ENCODE data around the gene RARA. TPM values are rescaled to one million over a fixed set of nuclear protein-coding genes. Genes with fewer than 3 reads are reported as not detected.

The RARA gene
- polyA plus RNA-seq, 4 donors = 35.1 to 42.9 (median 39.2) TPM

DNA sequence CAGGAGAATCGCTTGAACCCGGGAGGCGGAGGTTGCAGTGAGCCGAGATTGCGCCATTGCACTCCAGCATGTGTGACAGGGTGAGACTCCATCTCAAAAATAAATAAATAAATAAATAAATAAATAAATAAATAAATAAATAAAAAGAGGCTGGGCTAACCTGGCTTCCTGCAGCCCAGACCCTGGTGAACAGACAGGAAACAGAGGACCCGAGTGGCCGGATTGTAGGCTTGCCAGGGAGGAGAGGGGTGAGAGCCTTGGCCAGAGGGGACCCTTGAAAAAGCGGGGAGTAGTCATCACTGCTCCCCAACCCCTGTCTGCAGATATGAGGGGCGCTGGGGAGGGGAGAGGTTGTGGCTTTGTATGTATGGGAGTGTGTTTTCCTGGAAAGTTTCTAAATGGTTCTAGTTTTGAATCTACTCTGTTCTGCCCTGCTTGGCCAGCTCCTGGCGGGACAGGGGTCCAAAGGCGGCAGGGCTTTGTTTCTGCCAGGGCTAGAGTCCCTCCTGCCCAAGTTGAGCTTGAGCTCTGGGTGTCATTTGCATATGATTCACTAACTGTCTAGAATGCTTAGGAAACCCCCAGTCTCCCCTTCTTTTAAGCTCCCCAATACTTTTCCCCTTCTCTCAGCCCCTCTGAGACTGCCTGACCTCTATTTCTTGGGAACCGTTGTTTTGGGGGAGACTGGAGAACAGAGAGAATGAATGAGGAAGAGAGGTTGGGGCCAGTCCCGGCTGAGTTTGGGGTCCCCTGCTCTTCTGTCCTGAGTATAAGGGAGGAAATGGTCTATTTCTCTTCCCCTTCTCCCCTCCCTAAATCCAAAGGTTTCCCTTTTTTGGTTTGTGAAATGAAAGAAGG lies 16.4 kb downstream of the RARA start:
- DNase-seq (ENCODE audit: low read depth in 4 of 4, low spot score in 2 of 4) = no peak

DNA sequence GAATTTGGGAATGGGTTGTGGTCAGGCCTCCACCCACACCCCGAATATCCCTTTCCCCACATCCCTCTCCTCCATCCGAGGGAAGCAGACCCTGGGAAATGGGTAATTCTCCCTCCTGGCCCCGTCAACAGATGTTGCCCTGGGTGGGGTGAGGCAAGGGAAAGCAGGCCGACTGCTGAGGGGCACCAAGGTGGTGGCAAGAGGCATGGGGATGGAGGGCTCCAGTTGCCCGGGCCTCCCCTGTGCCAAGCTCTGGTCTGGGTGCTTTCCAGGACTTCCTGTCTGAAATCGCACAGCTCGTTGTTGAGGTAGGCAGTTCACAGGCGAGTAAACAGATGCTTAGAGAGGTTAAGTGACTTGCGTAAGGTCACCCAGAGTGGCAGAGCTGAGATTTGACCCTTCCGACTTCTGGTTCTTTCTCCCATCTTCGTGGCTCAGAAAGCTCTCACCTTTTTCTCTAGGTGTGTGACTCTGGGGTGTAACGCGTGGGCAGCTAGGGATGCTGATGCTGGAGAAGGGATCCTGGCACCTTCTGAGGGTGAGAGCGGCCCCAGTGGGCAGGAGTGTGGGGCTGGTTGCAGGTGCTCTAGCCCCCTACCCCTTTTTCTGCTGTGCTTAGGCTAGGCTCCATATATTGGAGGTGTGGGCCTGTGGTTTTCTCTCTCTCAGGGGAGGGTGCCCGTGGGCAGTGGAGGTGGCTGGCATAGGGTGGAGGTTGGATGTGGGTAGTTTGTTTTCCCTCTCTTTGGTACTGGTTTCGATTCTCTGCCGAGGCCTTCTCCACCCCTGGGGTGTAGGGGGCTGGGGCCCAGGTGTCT lies 17.2 kb downstream of the RARA start:
- no peak for DNase-seq (ENCODE audit: low read depth in 4 of 4, low spot score in 2 of 4)

DNA sequence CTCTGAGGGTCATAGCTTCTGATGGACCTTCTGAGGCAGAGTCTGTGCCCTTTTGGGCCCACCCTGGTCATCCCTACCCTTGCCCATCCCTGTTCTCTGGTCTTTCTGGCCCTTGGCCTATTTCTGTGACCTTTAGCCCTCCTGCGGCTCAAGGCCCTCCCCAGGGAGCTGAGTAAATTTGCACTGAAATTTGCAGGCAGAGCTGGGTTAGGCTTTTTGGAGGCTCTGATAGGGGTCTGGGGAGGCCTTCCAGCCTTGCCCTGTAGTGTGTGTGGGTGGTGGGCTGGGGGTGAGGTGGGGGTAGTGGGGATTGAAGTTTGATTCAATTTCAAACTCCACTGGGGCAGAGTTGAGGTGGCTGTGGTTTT lies 17.8 kb downstream of the RARA start:
- no peak for DNase-seq (ENCODE audit: low read depth in 4 of 4, low spot score in 2 of 4)

GRCh38 chr17:40327244-40327729 lies 18.3 kb downstream of the RARA start:
- DNase-seq (ENCODE audit: low read depth in 4 of 4, low spot score in 2 of 4) = no peak

DNA sequence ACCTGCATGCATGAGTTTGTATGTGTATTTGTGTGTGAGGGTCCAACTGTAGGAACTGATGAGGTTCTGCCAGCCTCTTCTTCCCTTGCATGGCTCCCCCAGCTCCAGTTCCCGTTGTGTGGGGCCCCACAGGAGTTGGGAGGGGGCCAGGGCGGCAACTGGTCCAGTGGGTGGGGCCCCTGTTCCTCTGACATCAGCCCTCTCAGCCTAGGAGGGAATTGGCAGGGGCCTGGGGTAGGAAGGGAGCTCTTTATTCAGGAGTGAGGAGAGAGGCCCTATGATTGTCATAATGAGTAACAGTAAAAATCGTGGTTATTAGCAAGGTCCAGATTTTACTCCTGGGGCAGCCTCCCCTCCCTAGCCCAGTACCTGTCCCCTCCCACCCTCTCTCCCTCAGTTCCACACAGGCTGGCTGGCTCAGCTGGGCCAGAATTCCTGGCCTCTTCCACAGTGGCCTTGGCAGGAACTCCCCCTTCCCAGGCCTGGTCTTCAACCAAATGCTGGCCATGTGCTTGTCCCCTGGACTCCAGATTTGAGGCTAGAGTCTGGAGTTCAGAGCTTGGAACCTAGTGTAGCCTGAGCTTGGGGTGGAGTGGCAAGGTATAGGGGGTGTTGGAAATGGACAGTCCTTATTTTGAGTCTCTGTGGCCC lies 18.9 kb downstream of the RARA start:
- DNase-seq (ENCODE audit: low read depth in 4 of 4, low spot score in 2 of 4) = no peak

GRCh38 chr17:40328386-40328766 lies 19.4 kb downstream of the RARA start:
- no peak for DNase-seq (ENCODE audit: low read depth in 4 of 4, low spot score in 2 of 4)

DNA sequence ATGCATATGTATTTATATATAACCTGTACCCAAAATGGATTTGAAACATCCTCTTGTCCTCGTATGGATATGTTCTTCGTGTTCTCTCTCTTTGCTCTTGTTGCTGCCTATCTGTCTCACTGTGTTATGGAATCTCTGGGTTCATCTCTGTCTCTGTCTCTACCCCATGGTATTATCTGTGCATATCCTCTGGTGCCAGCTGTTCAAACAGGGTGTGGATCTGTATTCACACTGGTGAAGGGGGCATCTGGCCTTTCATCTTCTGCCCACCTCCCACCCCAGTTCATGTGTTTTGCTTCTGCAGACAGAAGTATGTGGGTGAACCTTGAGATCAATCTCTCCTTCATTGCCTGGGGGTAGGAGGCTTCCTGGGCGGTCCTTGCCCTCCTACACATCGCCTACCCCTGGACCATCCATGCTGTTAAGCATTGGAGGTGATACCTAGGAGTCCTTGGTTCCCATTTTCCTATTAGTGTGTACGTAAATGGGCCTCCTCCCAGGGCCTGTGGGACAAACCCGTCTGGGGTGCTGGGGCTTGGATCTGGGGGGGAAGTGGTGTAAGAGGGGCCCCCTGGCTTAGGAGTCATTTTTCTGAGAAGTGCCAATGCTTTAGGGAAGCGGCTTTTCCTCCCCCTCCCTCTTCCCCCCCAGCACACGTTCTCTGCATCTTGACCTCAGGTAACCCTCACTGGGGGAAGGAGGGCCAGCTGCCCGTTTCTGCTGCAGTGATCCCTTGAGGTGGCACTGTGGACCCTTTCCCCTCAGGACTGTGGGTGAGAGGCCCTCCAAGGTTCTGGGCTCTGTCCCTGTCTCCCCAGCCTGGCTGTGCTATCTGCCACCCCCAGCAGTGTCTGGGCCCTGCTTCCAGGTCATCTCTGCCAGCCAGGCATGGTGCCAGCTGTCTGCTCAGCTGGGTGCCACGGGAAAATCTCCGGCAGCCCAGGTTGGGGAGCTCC lies 21.1 kb downstream of the RARA start:
- DNase-seq (ENCODE audit: low read depth in 4 of 4, low spot score in 2 of 4) = no peak

DNA sequence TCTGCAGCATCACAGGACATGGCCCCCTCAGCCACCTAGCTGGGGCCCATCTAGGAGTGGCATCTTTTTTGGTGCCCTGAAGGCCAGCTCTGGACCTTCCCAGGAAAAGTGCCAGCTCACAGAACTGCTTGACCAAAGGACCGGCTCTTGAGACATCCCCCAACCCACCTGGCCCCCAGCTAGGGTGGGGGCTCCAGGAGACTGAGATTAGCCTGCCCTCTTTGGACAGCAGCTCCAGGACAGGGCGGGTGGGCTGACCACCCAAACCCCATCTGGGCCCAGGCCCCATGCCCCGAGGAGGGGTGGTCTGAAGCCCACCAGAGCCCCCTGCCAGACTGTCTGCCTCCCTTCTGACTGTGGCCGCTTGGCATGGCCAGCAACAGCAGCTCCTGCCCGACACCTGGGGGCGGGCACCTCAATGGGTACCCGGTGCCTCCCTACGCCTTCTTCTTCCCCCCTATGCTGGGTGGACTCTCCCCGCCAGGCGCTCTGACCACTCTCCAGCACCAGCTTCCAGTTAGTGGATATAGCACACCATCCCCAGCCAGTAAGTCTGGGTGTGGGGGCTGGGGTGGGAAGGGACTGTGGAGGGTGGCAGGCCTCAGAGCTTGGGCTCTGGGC lies 22.0 kb downstream of the RARA start:
- DNase-seq (ENCODE audit: low read depth in 4 of 4, low spot score in 2 of 4) = no peak

GRCh38 chr17:40331743-40332641 lies 23.0 kb downstream of the RARA start:
- no peak for DNase-seq (ENCODE audit: low read depth in 4 of 4, low spot score in 2 of 4)

DNA sequence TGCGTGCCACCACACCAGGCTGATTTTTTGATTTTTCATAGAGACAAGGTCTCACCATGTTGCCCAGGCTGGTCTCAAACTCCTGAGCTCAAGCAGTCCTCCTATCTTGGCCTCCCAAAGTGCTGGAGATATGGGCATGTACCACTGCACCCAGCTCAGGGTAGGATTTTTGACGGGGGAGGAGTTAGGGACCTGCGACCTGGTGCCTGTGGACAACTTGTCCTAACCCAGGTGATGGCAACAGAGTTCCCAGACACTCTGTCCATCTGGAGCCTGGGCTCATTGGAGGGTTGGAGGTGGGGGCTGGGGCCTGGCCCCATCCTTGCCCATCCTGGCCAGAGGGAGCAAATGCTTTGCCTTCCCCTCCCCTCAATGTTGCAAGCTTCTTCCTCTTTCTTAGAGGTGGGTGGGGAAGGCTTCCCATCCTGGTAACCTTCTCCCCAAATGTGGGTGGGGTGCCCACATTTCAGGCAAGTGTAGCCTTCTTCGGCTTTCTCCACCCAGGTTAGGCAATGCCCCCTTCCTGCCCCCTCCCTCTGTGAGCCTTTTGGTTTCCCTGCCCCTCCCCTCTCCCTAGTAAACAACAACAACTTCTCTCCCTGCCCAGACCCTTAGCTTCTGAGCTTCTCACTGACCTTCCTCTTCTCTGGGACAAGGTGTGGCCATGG lies 24.9 kb downstream of the RARA start:
- DNase-seq (ENCODE audit: low read depth in 4 of 4, low spot score in 2 of 4) = no peak

DNA sequence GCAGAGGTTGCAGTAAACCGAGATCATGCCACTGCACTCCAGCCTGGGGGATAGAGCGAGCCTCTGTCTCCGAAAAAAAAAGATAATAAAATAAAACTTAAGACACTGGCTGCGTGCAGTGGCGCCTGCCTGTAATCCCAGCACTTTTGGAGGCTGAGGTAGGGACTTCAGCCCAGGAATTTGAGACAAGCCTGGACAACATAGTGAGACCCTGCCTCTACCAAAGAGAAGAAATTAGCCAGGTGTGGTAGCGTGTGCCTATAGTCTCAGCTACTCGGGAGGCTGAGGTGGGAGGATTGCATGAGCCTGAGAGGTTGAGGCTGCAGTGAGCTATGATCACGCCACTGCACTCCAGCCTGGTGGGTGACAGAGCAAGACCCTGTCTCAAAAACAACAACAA lies 26.6 kb downstream of the RARA start:
- no peak for DNase-seq (ENCODE audit: low read depth in 4 of 4, low spot score in 2 of 4)

GRCh38 chr17:40337351-40337750 lies 28.4 kb downstream of the RARA start:
- DNase-seq (ENCODE audit: low read depth in 4 of 4, low spot score in 2 of 4) = no peak

DNA sequence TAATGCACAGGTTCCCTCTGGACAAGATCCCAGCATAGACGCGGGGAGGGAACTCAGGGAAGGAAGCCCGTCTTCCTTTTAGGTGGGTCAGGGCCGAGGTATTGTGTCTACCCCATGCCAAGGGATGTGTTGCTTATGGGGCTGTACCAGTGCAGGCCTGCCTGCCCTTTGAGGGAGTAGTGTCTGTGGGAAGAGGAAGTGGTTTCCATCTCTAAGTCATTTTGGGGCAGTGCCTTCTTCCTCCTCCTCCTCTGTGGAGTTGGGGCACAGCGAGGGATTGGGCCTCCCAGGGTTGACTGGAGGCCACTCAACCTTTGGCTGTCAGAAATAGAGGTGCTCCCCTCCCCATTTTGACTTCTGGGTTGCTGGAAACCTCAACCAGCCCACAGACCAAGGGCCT lies 29.1 kb downstream of the RARA start:
- DNase-seq (ENCODE audit: low read depth in 4 of 4, low spot score in 2 of 4) = no peak

DNA sequence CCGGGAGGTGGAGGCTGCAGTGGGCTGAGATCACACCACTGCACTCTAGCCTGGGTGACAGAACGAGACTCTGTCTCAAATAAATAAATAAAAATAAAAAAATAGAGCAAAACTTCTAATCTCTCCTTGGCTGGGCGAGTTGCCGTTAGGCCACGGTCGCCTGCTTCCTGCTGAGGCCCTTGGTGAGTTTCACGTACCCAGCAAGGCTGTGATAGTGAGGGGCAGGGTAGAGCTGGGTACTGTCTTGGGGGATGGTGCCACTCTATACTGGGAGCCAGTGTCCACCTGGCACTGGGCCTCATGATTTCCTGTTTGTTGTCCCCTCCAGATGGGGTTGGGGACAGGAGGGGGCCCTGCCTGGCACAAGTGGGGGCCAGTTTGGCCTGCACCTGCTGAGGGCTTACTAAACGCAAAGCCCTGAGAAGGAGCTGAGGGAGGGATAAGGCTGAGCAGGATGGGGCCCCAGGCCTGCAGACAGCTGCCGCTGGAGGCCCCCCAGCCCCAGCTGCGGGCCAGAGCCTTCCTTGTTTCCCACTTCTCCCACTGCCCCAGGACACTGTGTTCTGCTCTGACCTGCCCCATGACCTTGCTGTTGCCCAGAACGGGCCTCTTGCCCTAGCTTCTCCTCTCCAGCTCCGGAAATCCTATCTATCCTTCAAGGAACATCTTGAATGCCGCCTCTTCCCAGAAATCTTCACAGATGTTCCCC lies 30.1 kb downstream of the RARA start:
- DNase-seq (ENCODE audit: low read depth in 4 of 4, low spot score in 2 of 4) = no peak

DNA sequence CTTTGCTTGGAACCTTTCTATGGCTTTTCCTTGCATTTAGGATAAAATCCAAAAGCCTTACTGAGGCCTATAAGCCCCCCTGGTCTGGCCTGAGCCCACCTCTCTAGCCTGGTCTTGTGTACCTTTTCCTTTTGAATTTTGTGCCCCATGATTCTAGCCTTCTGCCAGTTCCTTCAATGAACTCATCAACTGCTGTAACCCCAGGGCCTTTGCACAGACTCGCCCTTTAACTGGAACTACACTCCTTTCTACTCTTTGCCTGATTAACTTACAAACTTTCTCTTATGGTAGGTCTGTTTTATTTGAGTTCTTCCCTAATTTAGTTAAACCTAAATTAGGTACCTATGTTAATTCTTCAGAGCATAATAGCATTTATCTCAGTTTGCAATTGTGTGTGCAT lies 31.3 kb downstream of the RARA start:
- DNase-seq (ENCODE audit: low read depth in 4 of 4, low spot score in 2 of 4) = no peak

- peak in 1 of 4 donors; percentile 47 for DNase-seq (ENCODE audit: low read depth in 4 of 4, low spot score in 2 of 4)
These were observed 32.2 kb downstream of the RARA start for GRCh38 chr17:40340880-40341807.
